HL-60 (cell line): Measurements from ENCODE around the gene SSNA1.

Source experiments
- DNase-seq, 2 experiments: peaks; one replicate each; pipeline ENCODE4 v3.0.0-alpha.2; 2010 to 2020; ENCODE audit warnings: low read depth in 1 of 2, low spot score in 1 of 2
- H3K27ac ChIP-seq: fragments of 250-450 bp; sonication (Bioruptor Pico); replicated peaks from 2 replicates; pipeline ENCODE4 v1.5.1; 2020; ENCODE audit warnings: mild to moderate bottlenecking, moderate library complexity
- H3K27me3 ChIP-seq: fragments of 250-450 bp; sonication (Bioruptor Pico); 2 replicates; pipeline ENCODE4 v1.5.1; 2021; ENCODE audit warnings: mild to moderate bottlenecking, moderate library complexity; ENCODE audit not compliant: insufficient read depth, poor library complexity, severe bottlenecking
- H3K4me3 ChIP-seq: replicated peaks from 2 replicates; pipeline ENCODE4 v1.5.1; 2011; ENCODE audit warnings: mild to moderate bottlenecking, control low read depth, low read length; ENCODE audit not compliant: insufficient read depth
- CTCF ChIP-seq: IDR thresholded peaks from one replicate; pipeline ENCODE4 v1.5.1; 2011; ENCODE audit warnings: low read length, control low read depth, inconsistent platforms; ENCODE audit not compliant: insufficient read depth
- GABPA ChIP-seq: IDR thresholded peaks from 2 replicates; pipeline ENCODE4 v1.6.1; 2012; ENCODE audit warnings: low read depth
- POLR2AphosphoS5 ChIP-seq: IDR thresholded peaks from 2 replicates; pipeline ENCODE4 v1.6.1; 2012; ENCODE audit warnings: low read depth
- SPI1 ChIP-seq: IDR thresholded peaks from 2 replicates; pipeline ENCODE4 v1.6.1; 2012; ENCODE audit warnings: low read depth, mild to moderate bottlenecking, borderline replicate concordance
- TF ChIP-seq, protein P1 (sequence below): IDR thresholded peaks from 2 replicates; pipeline ENCODE4 v1.6.1; 2012; ENCODE audit warnings: low read depth; ENCODE audit not compliant: insufficient replicate concordance

Gene SSNA1

DNA sequence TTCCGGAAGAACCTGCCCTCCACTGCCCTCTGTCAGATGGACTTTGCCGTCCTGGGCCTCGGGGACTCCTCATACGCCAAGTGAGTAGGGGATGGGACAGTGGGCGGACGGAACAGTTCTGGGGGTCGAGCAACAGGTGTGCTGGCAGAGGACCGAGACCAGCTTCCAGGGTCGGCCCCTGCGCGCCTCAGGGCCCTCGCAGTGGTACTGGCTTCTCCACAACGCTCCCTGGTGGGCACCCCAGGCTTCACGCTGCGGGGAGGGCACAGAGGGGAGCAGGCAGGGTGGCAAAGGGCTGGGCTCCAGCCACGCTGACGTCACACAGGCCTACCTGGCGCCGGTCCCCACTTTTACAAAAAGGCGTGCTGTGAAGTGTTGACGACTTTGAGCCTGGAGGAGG, 24.0 kb downstream of the SSNA1 start:
- TF ChIP-seq CTCF (no peak), GABPA (no peak), SPI1 (no peak), POLR2AphosphoS5 (no peak)
- TF ChIP-seq, protein P1, sequence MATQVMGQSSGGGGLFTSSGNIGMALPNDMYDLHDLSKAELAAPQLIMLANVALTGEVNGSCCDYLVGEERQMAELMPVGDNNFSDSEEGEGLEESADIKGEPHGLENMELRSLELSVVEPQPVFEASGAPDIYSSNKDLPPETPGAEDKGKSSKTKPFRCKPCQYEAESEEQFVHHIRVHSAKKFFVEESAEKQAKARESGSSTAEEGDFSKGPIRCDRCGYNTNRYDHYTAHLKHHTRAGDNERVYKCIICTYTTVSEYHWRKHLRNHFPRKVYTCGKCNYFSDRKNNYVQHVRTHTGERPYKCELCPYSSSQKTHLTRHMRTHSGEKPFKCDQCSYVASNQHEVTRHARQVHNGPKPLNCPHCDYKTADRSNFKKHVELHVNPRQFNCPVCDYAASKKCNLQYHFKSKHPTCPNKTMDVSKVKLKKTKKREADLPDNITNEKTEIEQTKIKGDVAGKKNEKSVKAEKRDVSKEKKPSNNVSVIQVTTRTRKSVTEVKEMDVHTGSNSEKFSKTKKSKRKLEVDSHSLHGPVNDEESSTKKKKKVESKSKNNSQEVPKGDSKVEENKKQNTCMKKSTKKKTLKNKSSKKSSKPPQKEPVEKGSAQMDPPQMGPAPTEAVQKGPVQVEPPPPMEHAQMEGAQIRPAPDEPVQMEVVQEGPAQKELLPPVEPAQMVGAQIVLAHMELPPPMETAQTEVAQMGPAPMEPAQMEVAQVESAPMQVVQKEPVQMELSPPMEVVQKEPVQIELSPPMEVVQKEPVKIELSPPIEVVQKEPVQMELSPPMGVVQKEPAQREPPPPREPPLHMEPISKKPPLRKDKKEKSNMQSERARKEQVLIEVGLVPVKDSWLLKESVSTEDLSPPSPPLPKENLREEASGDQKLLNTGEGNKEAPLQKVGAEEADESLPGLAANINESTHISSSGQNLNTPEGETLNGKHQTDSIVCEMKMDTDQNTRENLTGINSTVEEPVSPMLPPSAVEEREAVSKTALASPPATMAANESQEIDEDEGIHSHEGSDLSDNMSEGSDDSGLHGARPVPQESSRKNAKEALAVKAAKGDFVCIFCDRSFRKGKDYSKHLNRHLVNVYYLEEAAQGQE: no peak
- no peak overlapping the region for H3K27ac ChIP-seq
- no peaks in the 10 kb centered on the region for H3K27me3 ChIP-seq
- no peak for DNase-seq
- H3K4me3 ChIP-seq: no peak overlapping the region

GRCh38 chr9:137213160-137214060, 24.9 kb downstream of the SSNA1 start:
- Histone ChIP-seq H3K4me3 (no peak overlapping the region), H3K27ac (no peak overlapping the region), H3K27me3 (no peaks in the 10 kb centered on the region)
- TF ChIP-seq, protein P1: no peak
- TF ChIP-seq SPI1 (no peak), GABPA (no peak), POLR2AphosphoS5 (no peak), CTCF (peak; percentile 8)
- no peak for DNase-seq

DNA sequence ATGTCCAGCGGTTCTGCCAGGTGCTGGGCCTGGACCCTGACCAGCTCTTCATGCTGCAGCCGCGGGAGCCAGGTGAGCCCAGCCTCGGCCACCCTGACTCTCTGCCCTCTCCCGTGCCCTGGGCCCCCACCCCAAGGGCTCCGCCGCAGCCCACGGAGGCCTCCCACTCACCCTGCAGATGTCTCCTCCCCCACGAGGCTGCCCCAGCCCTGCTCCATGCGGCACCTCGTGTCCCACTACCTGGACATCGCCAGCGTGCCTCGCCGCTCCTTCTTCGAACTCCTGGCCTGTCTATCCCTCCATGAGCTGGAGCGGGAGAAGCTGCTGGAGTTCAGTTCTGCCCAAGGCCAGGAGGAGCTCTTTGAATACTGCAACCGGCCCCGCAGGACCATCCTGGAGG, 26.1 kb downstream of the SSNA1 start:
- H3K27ac ChIP-seq: no peak overlapping the region
- TF ChIP-seq, protein P1: no peak
- TF ChIP-seq POLR2AphosphoS5: 0 out of 2 replicates have a peak, but pooled peaks have one; percentile 5
- H3K4me3 ChIP-seq: no peak overlapping the region
- H3K27me3 ChIP-seq: no peaks in the 10 kb centered on the region
- DNase-seq: no peak
